Ramos (cell line): Measurements from ENCODE around the gene SPNS2.

Source experiments
- in situ Hi-C: fragments of 300-500 bp; cut with MboI; formaldehyde crosslinking; loops from one replicate; pipeline ENCODE4 v1.14.3; 2022; ENCODE audit warnings: low sequenced_read_pairs; ENCODE audit not compliant: unreplicated experiment

SPNS2 gene

DNA sequence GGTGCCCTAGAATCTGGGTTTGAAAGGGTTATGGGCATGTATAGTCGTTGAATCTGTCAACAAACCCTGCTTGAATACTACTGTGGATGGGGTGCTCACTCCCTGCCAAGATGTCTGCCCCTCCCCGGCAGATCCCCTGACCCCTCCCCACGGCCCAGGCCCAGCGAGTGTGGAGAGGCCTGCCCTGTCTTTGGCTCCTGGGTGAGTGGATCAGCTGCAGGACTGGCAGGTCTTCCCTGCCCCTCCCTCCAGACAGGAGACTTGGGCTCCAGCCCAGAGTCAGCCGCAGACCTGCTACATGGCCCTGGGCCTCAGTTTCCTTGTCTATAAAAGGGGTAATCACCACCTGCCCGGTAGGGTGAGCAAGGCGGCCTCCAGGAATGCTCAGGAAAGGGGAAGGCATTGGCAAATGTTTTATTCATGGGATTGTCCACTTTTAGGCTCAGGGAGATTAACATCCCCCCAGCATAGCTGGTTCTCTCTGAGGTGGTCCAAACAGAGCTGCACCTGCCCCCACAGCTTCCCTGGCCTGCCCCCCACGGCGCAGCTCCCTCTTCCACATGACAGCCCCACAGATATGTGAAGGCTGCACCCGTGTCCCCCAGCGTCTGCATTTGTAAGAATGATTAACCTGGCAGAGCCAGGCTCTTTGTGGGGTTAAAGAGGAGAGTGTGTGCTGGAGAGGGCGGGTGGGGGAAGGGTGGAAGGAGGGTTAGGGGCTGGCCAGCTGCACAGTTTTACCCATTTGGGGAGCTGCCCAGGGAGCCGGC, 18.5 kb upstream of the SPNS2 start:
- in situ Hi-C loops: no loop called here

DNA sequence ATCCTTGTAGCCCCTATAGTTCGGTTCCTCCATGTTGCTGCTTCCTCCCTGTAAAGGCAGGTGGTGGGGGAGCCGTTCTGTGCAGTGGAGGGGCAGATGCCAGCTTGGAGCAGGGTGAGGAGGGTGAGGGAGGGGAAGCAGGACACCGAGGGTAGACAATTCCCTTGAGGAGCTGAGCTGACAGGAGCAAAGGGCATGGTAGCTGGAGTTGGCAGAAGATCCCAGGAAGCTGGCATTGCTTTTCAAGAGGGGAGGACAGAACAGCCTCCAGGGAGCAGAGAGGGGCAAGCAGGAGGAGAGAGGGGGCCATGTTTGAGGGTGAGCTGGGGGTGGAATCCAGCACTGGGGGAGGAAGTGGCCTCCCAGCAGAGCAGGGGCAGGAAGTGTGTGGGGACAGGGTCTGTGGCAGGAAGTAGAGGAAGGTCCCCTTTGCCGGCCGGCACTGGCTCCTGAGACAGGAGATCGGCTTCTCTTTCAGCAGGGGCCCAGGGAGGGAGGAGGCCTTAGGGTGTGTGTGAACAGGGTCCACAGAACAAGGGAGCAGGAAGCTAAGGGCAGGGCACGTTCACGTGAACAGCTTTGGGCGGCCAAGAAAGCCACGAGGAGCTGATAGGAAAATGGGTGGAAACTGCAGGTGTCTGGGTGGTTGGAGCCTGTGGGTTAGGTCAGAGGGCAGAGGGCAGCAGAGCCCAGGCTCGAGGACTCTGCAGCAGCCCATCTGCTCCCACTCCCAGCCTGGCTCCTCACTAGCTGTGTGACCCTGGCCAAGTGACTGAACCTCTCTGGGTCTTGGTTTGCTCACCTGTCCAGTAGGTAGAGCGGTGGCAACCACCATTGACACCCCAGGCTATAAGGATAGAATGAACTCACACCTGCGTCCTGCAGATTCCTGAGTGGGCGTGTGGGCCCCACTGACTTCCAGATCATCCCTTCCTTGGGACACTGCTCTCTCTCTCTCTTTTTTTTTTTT, 17.5 kb upstream of the SPNS2 start:
- in situ Hi-C loops: no loop called here

DNA sequence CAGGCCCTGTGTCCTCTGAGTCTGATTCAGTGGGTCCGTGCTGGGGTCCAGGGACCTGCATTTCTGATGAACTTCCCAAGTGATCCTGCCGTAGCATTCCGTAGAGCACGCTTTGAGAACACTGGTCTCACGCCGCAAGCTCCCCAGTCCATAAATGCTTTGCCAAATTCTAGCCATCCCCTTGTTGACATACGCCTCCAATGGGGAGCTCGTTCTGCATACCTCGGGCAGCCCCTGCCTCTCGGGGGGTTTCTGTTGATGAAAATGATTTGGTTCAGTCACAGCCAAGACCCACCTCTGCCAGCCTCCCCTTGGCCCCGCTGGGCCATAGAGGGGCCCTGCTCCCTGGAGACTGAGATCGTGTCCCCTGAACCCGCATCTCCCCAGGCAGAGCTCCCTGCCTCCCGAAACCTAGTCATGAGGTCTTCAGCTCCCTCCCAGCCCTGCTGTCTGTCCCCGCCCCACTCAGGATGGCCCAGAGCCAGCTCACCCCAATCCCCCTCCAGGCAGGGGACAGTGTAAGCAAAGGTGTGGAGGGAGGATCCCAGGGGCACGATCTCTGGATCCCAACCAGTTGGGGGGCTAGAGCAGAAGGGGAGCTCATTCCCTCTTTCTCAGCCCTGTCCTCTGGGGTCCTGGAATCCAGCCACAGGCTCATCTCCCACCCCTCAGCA, 16.2 kb upstream of the SPNS2 start:
- in situ Hi-C loops: no loop called here

GRCh38 chr17:4483012-4483840, 15.5 kb upstream of the SPNS2 start:
- in situ Hi-C loops: no loop called here

GRCh38 chr17:4485676-4486646, 12.7 kb upstream of the SPNS2 start:
- in situ Hi-C loops: no loop called here

- in situ Hi-C loops: no loop called here
These were observed 11.4 kb upstream of the SPNS2 start for GRCh38 chr17:4487296-4487695.

- in situ Hi-C loops: no loop called here
These were observed 10.6 kb upstream of the SPNS2 start for GRCh38 chr17:4487820-4488716.

- in situ Hi-C loops: no loop called here
These were observed 9.6 kb upstream of the SPNS2 start for GRCh38 chr17:4488989-4489595.

- in situ Hi-C loops: no loop called here
These were observed 8.5 kb upstream of the SPNS2 start for GRCh38 chr17:4490109-4490591.

GRCh38 chr17:4490637-4491061, 8.0 kb upstream of the SPNS2 start:
- in situ Hi-C loops: no loop called here

GRCh38 chr17:4492721-4493561, 5.7 kb upstream of the SPNS2 start:
- in situ Hi-C loops: no loop called here

- in situ Hi-C loops: no loop called here
These were observed 1.4 kb upstream of the SPNS2 start for GRCh38 chr17:4497101-4497824.

DNA sequence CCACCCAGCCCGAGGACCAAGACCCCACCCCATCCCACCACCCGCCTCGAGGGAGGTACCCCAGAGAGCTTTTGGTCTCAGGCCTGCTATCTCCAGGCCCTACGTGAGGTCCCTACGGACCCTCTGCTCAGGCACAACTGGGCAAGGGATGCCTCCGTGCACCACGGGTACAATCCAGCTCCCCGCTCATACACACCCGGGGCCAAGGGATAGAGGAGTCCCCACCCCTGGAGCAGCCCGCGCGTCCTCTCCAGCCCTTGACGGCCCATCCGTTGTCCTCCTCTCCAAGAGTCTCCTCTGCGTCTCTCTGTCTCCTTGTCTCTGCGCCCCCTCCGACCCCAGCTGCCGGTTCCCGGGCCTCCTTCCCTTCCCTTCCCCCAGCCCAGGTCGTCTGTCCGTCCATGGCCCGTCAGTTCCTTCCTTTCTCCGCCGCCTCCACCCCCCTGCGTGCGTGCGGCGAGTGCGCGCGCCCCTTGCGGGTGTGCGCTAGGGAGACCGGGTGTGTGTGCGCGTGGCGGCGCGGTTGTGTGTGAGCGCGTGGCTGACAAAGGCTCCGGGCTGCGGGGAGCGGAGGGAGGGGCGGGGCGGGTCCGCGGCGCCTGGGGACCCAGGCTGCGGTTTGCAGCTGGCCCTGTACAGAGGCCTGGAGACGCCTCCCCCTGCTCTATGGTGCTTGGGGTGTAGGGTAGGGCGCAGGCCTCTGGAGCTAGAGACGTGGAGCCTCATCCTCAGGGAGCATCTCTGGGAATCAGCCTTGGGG, 930 bp downstream of the SPNS2 start:
- in situ Hi-C loops: no loop called here

- in situ Hi-C loops: no loop called here
These were observed 1.5 kb downstream of the SPNS2 start for GRCh38 chr17:4500191-4500571.
